CD4-positive, alpha-beta T cell treated with Interleukin-6 at 100 ng/mL for 8 hours (primary cell): Measurements from ENCODE around the gene HOXA3.
A peak's percentile ranks its signal among the peaks of the same experiment; 100 is the strongest.

Source experiments
- DNase-seq: peaks from one replicate; pipeline ENCODE4 v3.0.0-alpha.2; 2020; ENCODE audit warnings: mixed read lengths, low spot score

HOXA3 gene

GRCh38 chr7:27166531-27167505 lies 14.4 kb upstream of the HOXA3 start:
- DNase-seq: no peak

DNA sequence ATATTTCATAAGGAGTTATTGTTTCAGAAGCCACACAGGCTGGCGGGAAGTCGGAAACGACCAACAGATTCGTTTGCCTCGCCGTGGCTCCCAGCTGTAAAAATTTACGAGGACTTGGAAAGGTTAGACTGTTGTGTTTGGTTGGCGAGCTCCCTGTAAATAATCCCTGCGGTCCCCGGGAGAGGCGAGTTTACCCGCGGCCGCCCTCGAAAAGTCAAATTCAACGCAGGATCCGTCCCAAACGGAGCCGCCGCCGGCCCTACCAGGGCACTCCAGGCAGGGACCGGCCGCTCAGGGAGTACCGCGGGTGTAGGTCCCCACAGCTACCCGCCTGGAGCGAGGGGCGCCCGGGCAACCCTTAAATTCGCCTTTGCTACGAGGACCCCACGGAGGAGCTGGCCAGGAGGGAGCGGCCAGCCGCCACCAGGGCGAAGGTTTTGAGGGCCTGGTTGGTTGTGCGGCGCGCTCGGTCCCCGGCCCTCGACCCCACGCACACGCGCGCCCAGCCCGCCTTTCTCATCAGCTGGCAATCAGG lies 13.7 kb upstream of the HOXA3 start:
- DNase-seq: no peak

DNA sequence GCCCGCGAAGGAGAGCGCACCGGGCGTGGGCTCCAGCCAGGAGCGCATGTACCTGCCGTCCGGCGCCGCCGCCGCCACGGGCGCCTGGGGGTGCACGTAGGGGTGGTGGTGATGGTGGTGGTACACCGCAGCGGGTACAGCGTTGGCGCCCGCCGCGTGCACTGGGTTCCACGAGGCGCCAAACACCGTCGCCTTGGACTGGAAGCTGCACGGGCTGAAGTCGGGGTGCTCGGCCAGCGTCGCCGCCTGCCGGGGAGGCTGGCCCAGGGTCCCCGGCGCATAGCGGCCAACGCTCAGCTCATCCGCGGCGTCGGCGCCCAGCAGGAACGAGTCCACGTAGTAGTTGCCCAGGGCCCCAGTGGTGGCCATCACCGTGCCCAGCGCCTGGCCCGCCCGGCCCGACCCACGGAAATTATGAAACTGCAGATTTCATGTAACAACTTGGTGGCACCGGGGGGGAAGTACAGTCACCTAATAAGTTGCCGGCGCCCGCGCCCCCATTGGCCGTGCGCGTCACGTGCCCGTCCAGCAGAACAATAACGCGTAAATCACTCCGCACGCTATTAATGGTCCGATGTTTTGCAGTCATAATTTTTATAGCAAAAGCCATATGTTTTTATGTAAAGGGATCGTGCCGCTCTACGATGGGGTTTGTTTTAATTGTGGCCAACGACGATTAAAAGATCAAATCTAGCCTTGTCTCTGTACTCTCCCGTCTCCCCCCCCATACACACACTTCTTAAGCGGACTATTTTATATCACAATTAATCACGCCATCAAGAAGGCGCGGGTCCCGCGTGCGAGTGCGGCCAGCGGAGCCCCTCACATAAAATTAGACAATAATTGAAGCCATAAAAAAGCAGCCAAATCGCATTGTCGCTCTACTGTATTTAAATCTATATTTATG lies 13.0 kb upstream of the HOXA3 start, which contains the start of gene HOXA9:
Gene HOXA9, minus strand, starts transcription at position 449 of the 907 bp plus-strand sequence. Its CDS starts 80 bp downstream, at position 369.
- DNase-seq: no peak

GRCh38 chr7:27164367-27165088 lies 12.1 kb upstream of the HOXA3 start:
- DNase-seq: no peak

DNA sequence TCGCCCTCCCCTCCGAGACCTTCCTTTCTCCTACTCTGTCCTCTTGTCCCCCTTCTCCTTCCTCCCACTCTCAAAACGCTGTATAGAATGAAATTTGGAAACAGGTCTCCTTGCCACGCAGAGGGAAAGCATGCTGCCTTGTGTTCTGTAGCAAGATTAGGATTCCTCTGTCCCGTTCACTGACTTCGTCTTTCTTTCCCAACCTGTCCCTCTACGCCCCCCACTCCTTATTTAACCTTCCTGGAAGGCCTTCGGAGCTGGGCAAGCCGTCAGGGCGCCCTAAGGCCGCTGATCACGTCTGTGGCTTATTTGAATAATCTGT lies 11.6 kb upstream of the HOXA3 start:
- no peak for DNase-seq

GRCh38 chr7:27163288-27164044 lies 11.1 kb upstream of the HOXA3 start:
- DNase-seq: no peak

DNA sequence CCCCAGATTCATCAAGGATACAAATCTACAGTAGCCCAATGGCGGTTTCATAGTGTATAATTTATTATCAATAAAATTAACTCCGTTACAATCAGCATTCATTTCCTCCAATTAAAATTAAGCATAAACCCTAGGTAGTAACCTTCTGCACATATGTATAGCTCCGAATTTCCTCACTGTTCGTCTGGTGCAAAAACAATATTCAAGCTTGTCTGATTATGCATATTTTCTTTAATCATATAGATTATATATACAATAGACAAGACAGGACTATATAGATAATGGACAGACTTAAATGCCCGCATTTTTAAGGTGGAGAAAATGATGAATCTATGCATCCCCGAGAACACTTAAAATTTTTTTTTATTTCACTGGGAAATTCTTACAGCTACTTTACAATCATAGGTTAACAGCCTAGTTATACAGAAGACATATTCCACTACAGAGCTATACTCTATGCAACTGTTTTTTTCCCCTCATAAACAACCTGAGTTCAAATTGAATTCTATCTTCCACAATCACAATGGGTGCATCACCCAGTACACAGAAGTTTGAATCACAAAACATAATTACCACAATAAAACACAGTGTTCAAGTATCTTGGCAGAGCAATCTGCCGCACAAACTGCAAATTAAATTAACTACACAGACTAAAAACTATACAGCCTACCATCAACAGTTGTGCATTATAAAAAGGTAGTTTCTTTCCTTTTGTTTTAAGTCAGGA lies 10.3 kb upstream of the HOXA3 start:
- DNase-seq: no peak

DNA sequence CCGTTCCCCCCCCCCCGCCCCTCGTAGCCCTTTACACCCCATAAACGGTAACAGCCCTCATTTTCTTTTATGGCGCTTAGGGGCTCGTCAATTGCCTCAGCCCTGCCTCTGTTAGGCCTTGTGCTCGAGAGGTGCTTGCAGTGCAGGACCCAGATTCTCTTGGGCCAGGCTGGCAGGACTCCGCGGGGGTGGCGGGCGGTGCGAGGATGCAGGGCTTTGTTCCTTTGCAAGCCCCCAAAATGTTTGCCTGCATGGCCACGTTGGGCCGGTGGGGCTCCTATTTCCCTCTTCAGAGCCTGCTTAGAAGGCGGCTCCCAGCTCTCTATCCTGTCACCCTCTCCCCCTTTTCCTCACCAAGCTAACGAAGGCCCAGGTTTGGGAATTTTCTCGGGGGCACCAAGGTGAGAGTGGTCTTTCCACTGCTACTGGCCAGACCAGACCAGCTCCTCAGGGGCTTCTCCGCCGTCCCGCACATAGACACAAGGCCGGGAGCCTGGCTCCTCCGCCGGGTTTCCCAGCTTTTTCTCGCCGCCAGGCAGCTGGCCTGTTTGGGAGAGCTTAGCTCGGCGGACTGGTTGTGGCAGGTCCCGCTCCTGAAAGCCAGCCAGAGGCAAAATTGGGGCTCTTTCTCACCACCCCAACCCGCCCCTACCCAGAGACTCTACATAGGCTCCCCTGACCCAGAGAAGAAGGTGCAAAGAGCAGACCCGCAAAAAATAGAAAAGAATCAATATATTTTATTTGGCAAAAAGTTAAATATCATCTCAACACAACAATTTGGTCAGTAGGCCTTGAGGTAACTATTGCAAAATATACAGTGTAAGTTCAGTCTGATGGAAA lies 9.6 kb upstream of the HOXA3 start:
- DNase-seq: no peak

DNA sequence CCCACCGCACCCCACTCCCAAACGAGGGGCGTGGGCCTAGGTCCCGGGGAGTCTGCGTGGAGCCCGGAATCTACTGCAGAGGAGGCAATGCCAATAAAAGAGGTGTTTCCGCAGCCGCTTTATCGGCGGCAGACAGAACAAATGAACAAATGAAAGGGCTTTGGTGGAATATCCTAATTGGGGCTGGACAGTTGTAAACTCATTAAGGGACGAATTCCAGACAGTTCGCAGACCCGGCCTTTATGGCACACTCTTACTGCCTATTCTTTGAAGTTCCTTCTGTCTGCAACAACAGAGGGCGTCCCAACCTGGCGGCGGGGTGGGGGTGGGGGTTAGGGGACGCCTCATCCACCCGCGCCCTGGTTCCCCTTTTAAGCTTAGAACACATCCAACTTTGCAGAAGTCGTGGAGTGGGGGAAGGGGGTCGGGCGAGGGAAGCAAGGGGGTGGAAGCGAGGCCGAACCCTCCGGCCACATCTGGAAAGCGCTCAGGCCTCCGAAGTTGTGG lies 8.9 kb upstream of the HOXA3 start:
- no peak for DNase-seq

- DNase-seq: peak; percentile 85
Observed at GRCh38 chr7:27160546-27161213, 8.3 kb upstream of the HOXA3 start.

DNA sequence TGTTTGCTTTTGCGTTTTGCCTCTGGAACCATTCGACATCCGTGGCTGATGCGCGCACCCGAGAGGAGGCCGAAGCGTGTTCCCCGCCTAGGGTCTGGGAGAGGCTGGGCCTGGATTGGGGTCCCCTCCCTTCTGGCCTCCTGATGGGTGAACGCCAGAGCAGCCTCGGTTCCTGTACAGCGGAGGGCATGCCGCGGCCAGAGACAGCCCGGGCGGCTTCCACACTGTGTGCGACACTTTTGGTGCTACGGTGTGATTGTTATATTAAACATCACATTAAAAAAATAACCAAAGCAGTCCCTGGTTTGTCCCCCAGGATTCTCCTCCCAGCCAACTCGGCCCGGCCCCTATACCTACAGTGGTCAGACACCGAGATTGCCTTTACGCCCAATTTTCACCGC lies 7.8 kb upstream of the HOXA3 start:
- DNase-seq: no peak

- no peak for DNase-seq
Observed at GRCh38 chr7:27159266-27160144, 7.1 kb upstream of the HOXA3 start.

- DNase-seq: no peak
Observed at GRCh38 chr7:27158436-27159265, 6.3 kb upstream of the HOXA3 start.

GRCh38 chr7:27157702-27158431 lies 5.5 kb upstream of the HOXA3 start:
- no peak for DNase-seq

DNA sequence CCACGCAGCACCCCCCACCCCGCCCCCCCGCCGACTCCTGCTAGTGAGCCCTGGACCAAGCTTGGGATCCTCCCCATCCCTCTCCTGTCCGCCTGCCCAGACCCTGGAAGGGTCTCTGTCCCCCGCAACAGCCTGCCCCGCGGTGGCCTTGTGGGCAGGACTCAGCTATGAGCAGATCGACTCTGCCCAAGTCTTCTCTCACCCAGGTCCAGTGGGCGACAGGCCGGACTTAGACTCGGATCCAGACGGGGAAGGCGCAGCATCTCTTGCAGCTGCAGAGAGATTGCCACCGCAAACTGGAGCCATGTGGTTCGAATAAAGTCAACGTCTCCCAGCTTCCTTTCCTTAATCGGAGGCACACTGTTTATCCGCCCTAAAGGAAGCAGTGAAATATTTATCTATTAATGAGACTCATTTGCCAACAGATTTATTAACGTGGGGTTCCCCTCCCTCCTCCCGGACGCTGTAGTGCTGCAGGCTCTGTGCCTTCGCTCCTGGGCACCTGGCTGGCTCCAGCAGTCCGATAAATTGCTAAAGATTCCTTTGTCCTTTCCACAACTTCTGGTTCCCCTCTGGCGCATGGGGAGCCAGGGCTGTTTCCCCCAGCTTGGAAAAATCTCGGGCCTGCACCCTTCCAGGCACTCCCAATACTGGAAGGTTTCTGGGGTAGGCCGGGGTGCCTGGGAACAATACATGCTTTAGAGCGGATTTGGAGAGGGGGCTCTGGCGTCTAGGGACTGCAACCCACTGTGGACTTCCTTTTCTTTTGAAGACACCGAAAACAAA lies 4.7 kb upstream of the HOXA3 start:
- DNase-seq: no peak
